HG03571 (cell line): ENCODE data around the gene CXXC5.

Experiments used
- ATAC-seq: cut with Tn5 transposase; IDR thresholded peaks from one replicate; pipeline ENCODE4 v1.9.1; 2021; ENCODE audit not compliant: unreplicated experiment

CXXC5 gene

DNA sequence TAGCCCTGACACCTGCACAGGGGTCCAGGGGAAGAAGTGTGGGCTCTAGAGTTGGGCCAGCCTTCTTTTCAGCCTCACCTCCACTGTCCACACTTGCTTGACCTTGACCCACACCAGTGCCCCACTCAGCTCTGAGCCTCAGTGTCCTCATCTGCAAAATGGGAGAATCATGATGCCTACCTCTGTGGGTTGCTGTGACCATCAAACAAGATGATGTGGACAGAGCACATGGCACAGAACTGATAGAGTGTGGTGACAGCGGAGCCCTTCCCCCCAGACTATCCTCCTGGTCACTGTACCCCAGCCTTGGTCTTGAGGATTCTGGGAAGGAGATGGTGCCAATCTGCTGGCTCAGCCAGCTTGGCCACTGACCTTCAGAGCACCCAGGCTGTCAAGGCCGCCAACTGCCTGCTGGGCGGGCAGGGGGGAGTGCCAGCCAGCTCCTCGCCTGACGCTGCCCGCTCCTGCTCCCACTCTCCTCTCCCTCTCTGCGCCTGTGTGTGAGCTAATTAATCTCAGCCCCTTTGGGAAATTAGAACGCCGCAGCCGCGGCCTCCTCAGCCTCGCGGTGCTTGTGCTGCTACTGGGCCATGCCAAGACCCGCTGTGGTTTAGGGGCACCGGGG is 16.7 kb downstream of the CXXC5 start:
- no peak for ATAC-seq

DNA sequence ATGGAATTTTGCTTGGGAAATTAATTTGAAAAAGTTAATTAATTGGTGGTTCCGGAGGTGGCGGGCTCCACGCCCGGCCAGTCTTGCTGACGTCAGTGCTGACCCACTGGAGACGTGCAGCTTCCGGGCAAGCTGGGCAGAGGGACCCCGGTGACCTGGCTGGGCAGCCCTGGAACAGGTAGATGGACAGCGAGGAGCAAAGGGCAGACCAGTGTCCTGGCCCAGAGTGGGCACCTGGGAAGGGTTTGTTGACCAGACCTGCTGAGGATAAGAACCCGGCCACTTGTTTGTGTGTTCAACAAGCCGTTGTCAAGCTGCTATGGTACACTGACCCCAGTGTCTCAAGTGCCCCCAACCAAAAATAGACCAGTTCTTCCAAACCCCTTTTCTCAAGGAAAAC is 17.5 kb downstream of the CXXC5 start:
- no peak for ATAC-seq

DNA sequence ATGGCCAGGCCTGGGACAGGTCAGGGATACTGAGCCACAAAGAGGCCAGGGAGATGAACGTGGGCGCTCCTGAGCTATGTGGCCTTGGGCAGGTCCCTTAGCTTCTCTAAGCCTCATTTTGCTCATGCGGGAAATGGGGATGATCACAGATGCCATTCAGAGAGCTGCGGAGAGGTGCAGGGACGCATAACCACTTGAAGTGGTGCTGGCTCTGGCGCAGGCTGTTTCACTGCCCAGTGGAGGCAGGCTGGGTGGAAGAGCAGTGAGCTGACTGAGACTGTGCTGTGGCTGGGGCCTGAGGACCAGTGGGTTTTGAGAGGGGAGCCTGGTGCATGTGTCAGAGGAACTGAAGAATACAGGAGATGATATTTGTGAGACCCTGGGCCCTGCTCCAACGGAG is 18.4 kb downstream of the CXXC5 start:
- ATAC-seq: no peak

DNA sequence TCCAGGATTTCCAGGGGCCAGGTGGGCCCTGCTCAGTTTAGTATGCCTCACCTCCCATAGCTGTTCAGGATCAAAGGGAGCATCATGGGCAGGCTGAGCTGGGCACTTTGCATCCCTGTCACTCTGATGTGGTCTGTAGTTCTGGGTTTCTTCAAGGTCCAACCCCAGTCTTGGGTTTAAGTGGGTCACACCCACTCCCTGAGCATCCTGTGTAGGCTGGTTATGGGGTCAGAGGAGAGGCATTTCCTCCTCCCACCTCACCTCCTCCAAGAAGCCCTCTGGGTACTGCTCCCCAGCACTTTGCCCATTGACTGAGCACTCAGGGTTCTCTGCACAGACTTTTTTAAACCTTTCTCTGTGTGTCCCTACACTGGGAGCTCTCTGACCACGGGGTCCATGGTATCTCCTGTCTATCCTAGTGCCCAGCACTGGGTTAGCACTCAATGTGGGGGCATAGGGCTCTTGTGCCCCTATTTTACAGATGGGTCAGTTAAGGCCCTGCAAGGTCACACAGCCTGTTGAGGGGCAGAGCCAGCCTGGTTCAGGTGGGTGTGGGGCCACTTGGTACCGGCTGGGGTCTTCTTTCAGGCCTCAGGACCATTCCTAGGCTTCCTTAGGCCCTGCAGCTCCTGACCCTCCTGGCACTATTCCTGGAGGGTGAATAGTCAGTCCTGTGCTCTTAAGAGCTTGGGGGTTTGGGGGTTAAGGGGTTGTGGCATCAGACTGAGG is 19.0 kb downstream of the CXXC5 start:
- no peak for ATAC-seq

DNA sequence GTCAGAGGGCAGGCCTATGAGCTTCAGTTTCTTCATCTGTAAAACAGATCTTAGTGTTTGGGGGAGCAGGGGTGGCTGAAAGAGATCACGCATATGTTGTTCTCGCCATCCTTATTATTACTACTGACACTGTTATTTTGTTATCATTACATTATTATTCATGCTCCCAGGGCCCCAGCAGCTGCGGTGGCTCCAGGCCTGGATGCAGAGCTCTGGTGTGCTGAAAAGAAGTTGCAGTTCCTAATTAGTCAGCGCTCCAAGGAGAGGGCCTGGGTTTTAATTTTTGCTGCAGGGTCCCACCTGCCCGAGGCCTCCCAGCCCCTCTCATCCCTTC is 19.5 kb downstream of the CXXC5 start:
- no peak for ATAC-seq

DNA sequence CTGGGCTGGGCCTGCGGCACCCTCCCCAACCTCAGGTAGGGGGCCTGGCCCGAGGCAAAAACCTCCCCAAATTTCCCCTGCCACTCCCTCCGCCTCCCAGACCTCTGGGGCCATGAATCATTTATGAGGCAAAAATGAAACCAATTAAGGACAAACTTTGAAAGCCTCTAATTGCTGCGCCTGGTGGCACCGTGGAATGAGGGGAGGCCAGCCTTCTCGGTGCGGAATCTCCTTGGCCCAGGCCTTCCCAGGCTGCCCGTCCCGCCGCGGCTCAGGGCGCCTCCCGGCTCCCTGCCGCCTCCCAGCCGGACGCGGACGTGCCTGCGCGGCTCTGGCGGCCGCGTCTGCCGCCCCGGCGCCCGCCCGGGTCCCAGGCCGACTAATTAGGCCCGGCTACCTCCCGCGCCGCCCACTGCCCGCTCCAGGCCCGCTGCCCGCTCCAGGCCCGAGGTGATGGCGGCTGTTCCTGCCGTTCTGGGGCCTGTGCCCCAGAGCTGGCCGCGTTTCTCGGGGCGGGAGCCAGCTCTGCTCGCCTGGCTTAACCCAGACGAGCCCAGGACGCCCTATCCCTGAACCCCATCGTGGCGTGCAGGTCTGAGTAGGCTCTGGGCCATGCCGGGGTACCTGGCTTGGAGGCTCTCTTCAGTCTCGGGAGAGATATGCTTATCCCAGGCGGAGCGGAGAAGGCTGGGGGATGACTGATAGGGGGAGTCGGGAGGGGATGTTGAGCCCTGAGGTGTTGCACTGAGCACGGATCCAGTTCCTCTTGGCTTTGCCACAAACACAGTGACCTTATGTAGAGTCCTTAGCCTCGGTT is 20.1 kb downstream of the CXXC5 start:
- ATAC-seq: no peak

DNA sequence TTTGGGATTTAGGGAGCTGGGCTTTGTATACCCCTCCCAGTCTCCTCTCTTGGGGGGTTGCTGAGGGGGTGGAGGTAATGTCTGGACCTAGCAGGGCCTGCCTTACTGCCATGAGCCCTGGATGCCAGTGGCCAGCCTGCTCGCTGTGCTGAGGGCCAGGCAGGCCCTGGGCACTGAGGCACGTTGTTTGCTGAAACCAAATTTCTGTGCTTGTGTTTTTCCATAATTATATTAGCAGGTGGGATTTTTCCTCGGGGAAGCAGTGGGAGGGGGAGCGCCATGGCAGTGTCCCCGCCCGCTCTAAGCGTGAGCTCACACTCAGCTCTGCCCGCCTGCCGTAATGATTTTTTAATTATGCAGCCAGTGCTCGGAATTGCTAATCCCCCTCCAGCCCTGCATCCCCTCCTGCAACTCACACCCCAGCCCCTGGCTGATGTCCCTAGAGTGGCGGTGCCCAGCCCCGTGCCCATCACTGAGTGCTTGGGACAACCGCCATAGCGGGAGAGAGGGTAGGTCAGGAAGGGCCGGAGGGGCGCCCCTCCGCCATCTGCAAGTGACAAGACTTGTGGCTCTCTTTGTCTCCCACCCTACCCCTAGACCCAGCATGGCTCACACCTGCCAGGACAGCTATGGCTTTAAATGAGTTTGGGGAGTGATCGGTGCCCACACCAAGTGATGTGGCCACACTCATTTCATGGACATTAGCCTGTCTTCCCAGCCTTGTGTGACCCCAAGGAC is 20.9 kb downstream of the CXXC5 start:
- ATAC-seq: no peak

DNA sequence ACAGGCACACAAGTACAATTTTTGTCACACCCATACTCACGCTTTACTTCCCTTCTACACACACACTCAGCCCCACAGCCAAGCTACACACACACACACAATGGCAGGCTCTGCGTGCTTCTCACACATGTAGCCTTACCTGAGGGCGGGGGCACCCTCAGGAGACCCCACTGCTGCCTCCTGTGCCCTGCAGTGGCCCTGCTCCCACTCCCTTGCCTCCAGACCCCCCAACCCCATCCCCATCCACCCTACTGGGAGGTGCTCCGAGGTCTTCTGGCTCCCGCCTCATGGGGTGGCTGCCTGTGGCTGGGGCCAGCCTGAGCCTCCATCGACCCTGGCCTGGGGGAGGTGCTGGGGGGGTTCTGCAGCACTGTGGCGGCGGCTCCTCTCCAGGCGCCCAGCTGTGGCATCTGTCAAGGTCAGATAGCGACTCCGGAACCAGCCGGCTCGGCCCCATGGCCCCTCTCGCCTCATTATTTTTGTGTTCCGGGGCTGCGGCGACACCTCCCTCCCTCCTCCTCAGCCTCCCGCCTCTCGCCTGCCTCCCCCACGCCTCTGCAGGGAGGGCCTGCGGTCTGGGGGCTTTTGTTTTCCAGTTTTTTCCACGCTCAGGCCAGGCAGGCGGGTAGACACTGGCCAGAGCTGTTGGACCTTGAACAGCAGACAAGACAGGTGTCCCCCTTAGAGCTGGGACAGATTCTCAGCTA is 21.7 kb downstream of the CXXC5 start:
- ATAC-seq: peak; percentile 16

DNA sequence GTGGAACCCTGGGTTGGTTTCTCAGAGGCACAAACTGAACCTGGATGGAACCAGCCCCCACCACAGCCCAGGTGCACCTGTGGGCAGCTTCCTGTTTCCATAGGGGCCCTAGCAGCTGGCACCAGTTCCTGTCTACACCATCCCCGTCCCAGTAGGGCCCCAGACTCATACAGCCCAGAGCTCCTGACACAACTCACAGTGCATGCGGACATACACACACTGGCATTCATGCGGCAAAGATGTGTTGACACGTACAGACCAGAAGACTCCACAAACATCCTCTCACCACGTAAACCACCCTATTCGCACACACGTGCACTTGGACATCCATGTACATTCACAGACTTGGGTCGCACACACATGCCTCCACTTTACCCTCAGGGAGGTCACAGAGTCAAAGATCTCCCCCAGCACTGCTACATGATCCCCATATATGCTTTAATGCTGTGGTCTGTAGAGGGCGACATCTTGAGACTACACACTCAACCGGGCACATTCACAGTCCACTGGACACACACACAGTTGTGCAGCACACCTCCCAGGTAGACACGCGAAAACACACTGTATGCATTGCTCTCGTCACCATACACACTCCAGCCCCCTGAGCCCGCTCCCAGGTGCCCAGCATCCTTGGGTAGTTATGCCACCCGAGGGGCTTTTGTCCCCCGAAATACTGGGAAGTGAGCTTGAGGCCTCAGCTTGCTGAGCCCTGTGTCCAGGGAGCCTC is 22.4 kb downstream of the CXXC5 start:
- ATAC-seq: peak; percentile 34

DNA sequence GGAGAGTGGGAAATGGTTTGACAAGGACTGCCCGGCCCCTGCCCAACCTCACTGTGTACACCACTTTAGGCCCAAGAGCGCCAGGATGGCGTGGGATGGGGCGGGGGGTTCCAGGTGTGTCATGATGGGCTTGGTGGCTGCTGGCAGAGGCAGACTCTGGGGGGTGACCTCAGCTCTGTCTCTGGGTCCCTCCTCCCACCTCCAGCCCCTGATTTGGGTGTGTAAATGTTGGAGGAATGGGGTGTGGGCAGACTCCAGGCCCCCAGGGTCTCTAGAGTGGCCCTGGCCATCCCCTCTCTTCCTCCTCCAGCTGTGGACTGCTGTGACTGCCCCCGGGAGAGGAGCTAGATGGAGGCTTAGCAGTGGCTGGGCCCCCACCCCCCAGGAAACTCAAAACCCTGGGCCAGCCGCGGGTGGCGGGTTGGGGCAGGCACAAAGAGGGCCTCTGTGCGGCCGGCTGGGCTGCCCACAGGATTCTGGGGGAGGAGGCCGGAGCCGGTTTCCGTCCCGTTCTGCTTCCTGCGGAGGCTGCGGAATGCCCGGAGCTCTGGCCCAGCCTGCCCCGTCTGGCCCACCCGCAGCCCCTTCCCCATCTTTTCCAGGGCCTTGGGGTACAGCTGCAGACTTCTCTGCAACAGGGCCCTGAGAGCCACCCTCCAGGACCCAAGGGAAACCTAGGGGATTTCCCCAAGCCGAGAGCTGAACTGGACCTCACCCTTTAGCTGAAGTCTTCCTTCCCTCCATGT is 23.1 kb downstream of the CXXC5 start:
- no peak for ATAC-seq

DNA sequence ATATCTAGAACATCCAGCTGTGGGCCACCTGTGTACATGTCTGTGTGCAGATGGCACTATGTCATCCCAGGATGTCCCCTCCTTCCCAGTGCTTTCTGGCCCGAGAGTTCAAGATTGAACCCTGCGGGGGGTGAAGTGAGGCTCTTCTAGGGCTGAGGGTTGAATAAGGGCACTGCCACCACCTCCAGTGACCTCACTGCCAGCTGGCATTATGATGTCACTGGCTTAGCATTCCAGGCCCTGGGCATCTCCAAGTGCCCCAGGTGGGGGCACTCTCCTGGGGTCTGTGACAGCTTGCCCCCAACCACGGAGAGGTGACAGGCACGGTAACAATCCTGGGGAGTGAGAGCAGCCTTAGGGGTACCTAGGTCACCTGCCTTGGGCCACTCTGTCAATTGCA is 27.1 kb downstream of the CXXC5 start:
- no peak for ATAC-seq

DNA sequence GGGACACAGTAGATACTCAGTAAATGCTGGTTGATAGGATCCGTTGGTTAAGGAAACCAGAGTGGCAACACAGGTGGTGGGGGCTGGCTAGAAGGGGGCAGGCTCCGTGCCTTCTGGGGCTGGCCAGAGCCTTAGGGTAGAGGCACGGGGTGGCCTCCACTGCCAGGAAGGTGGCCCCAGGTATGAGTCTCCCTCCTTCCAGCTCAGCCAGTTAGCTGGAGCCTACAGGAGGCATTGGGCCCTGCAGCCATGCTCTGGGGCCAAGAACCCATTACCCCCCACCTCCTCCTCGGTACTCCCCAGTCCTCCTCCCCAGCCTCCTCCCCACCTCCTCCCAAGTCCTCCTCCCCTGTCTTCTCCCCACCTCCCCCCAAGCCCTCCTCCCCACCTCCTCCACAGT is 27.7 kb downstream of the CXXC5 start:
- no peak for ATAC-seq

DNA sequence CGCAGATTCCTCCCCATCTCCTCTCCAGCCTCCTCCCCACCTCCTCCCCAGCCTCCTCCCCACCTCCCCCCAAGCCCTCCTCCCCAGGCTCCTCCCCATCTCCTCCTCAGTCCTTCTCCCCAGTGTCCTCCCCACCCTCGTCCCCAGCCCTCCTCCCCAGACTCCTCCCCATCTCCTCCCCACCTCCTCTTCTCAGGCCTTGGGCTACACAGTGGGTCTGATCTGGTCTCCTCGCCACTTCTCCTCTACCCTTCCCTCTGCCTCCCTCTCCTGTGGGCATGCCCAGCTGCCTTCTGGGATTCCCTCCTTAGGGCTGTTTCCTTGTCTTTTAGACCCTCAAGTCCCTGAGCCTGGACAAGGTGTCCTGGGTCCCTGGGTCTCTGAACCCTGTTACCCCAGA is 28.3 kb downstream of the CXXC5 start:
- no peak for ATAC-seq

DNA sequence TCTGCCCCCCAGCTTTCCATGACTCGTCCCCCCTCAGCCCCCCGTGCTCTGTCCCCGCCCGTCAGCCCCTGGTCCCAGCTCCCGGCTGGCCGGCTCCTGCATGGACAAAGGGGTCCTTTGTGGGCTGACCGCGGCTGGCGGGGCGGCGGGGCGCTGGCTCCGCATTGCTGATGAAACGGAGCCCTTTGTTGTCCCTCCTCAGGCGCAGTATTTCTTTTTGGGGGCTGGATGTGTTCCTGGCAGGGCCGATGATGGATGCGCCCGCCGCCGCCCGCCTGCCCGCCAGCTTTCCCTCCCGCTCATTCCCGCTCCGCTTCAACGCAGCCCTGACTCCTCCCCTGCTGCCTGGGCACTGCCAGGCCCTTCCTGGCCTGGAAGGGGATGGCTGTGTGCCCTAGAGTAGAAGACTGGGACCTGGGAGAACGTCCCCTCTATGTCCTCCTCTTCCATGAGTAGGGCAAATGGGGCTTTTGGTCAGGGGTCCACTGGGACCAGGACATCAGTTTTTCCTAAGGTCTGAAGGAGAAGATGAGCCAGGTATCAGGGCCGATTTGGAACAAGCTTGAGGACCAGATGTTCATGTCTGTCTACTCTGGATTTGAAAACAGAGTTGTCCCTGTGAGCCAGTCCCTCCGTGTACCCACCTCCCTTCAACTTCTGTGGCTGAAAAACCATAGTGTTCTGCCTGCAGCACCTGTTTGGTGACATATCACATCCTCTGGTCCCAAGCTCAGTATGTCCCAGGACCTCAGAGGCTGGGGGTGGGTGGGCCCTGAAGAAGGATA is 29.0 kb downstream of the CXXC5 start:
- ATAC-seq: no peak

DNA sequence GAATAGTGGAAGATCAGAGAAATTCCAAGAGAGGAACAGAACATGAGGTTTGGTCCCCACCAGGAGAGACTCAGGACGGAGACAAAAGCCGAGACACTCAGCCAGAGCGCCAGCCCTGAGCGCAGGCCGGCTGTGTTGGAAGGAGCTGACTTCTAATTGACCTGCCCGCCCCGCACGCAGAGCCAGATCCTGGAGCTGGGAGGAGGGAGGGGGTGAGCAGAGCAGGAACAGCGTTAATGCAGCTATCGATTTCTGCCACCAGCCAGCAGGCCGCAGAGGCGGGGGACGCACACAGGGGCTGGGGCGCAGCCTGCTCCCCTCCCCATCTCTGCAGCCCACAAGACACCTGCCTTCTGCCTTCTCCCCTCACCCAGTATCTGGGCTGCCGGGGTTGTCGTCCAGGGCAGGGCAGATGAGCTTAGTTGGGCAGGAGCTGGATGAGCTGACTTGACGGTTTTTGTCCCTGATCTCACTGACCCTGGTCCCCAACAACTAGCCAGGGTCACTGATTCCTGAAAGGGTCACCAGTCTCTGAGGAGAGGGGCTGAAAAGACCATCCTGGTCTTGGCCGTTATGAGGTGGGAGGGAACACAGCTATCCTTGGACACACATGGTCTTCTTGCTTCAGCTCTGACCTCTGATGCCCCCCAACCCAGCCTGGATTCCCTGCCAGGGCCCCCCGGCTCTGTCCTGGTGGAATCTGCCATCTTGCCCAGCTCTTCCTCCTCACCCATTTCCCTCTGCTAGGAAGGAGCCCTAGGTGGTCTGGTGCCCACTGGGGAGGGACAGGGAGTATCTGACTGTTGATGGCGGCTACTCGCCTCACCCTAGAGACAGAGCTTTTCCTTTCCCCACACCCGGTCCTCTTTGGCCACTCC is 29.8 kb downstream of the CXXC5 start:
- no peak for ATAC-seq

DNA sequence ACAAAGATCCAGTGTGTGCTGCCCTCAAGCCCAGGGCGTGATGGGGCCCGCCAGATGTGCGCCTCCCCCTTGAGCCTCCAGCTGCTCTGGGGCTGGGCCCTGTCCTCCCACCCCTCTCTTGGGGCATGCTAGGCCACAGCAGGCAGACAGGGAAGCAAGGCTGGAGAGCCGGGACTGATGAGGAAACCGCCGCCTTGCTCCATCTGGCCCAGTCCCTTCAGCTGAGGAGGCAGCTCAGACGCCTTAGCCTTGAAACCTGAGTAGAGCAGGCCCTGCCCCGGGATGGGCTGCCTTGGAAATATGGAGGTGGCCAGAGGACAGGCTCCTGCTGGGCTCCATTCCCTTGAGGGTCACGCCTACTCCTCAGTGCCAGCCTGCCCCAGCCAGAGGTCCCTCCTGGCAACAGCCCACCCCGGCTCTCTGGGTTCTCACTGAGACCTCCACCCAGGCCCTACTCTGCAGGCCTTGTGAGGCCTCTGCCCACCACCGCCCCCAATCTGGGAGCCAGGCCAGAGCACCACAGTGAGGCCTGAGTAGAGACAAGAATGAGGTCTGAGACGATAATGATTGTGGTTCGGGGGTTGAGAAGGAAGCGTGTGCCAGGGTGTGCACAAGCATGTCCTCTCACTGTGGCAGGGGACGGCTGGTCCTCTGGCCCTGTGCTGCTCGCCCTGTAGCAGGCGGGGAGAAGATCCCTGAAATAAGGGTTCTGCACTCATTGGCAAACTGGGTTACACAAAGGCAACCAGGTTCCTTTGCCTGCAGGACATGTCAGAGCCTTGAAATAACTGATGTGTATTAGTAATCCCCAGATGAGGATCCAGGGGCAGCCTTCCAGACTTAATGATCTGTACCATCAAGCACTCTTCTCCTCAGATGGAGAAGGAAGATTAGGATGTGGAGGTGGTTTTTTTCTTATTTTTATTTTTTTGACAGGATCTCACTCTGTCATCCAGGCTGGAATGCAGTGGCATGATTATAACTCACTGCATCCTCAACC is 30.9 kb downstream of the CXXC5 start:
- ATAC-seq: no peak
